ENCODE results near the gene FOXN3. TPM values are rescaled to one million over a fixed set of nuclear protein-coding genes. Genes with fewer than 3 reads are reported as not detected.

FOXN3 gene
- total RNA-seq, 1 donor from 2014 or later: 106 TPM

GRCh38 chr14:89382901-89383845 is 33.9 kb downstream of the FOXN3 start:
- intact Hi-C loops (cut with micrococcal nuclease): no loop called here
- H3K4me1 Mint-ChIP-seq: peaks cover 81% of the 10 kb centered on the region
- H3K27me3 Mint-ChIP-seq: no peaks in the 10 kb centered on the region
- ATAC-seq (ENCODE audit: low read depth) (no peak), DNase-seq (no peak)
- peak overlapping the region; percentile 87 for H3K27ac Mint-ChIP-seq
- CTCF ChIA-PET: interaction anchor here (0.6 to 2.0 kb wide), 11 partner anchors 16 to 286 kb away, joined by 3 to 8 read pairs (median 4); no protein-coding TSS in a partner anchor
- H3K9me3 Mint-ChIP-seq: peaks cover 4% of the 10 kb centered on the region
- TF ChIP-seq, protein P1, sequence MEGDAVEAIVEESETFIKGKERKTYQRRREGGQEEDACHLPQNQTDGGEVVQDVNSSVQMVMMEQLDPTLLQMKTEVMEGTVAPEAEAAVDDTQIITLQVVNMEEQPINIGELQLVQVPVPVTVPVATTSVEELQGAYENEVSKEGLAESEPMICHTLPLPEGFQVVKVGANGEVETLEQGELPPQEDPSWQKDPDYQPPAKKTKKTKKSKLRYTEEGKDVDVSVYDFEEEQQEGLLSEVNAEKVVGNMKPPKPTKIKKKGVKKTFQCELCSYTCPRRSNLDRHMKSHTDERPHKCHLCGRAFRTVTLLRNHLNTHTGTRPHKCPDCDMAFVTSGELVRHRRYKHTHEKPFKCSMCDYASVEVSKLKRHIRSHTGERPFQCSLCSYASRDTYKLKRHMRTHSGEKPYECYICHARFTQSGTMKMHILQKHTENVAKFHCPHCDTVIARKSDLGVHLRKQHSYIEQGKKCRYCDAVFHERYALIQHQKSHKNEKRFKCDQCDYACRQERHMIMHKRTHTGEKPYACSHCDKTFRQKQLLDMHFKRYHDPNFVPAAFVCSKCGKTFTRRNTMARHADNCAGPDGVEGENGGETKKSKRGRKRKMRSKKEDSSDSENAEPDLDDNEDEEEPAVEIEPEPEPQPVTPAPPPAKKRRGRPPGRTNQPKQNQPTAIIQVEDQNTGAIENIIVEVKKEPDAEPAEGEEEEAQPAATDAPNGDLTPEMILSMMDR (IDR thresholded peaks at IDR 0.05): no peak
- H3K36me3 Mint-ChIP-seq (ENCODE audit: low read depth): peaks cover 12% of the 10 kb centered on the region
- POLR2A ChIA-PET: interaction anchor here (0.6 to 4.9 kb wide), 22 partner anchors 11 to 382 kb away, joined by 3 to 43 read pairs (median 4); no protein-coding TSS in a partner anchor
- peak overlapping the region; percentile 55 for H3K4me3 Mint-ChIP-seq

GRCh38 chr14:89382487-89382886 is 34.5 kb downstream of the FOXN3 start:
- Mint-ChIP-seq H3K4me1 (peaks cover 82% of the 10 kb centered on the region), H3K9me3 (peaks cover 4% of the 10 kb centered on the region), H3K4me3 (peak overlapping the region; percentile 55), H3K27ac (peak overlapping the region; percentile 51), H3K27me3 (no peaks in the 10 kb centered on the region), H3K36me3 (ENCODE audit: low read depth) (peaks cover 9% of the 10 kb centered on the region)
- no peak for DNase-seq
- ChIA-PET POLR2A (interaction anchor here (0.6 to 4.9 kb wide), 7 partner anchors 10 to 119 kb away, joined by 3 to 43 read pairs (median 3); no protein-coding TSS in a partner anchor), CTCF (interaction anchor here (0.9 to 1.5 kb wide), 2 partner anchors 46 to 77 kb away, joined by 4 read pairs; no protein-coding TSS in a partner anchor)
- ATAC-seq (ENCODE audit: low read depth): no peak
- intact Hi-C loops (cut with micrococcal nuclease): no loop called here
- TF ChIP-seq, protein P1 (IDR thresholded peaks at IDR 0.05): no peak

GRCh38 chr14:89379891-89380820 is 36.9 kb downstream of the FOXN3 start:
- intact Hi-C loops (cut with micrococcal nuclease): no loop called here
- Mint-ChIP-seq H3K27me3 (no peaks in the 10 kb centered on the region), H3K9me3 (peaks cover 4% of the 10 kb centered on the region), H3K36me3 (ENCODE audit: low read depth) (peaks cover 9% of the 10 kb centered on the region), H3K4me3 (no peak overlapping the region), H3K27ac (no peak overlapping the region), H3K4me1 (peaks cover 67% of the 10 kb centered on the region)
- TF ChIP-seq, protein P1 (IDR thresholded peaks at IDR 0.05): no peak
- DNase-seq (no peak), ATAC-seq (ENCODE audit: low read depth) (no peak)
- CTCF ChIA-PET: no interaction called here
- POLR2A ChIA-PET: no interaction called here

DNA sequence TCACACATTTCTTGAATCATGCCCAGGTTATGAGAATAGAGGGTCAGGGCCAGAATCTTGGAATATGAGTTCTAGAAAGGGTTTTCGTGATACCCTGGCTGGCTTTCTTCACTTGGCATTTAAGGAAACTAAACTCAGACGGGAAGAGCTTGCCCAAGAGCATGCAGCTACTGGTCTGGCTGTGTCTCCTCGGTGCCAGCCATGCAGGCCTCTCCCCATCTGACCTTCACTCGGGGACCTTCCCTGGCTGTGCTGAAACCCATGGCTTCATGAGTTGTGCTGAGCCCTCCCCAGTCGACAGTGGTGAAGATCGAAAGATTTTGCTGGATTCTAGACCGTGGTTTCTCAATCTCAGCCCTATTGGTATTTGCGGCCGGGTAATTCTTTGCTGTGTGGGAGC is 38.0 kb downstream of the FOXN3 start:
- POLR2A ChIA-PET: no interaction called here
- intact Hi-C loops (cut with micrococcal nuclease): no loop called here
- Mint-ChIP-seq H3K36me3 (ENCODE audit: low read depth) (peaks cover 13% of the 10 kb centered on the region), H3K9me3 (peaks cover 4% of the 10 kb centered on the region), H3K4me1 (peaks cover 61% of the 10 kb centered on the region), H3K4me3 (no peak overlapping the region), H3K27ac (no peak overlapping the region), H3K27me3 (no peaks in the 10 kb centered on the region)
- ATAC-seq (ENCODE audit: low read depth) (no peak), DNase-seq (no peak)
- TF ChIP-seq, protein P1 (IDR thresholded peaks at IDR 0.05): no peak
- CTCF ChIA-PET: interaction anchor here (1.1 kb wide), 1 partner anchor 10 kb away, joined by 3 read pairs; no protein-coding TSS in a partner anchor

Data from activated B cell treated with CpG ODN at 0.5 μM for 24 hours (primary cell).